ENCODE measurements around the gene GALNT9.

- TF ChIP-seq, protein P1, sequence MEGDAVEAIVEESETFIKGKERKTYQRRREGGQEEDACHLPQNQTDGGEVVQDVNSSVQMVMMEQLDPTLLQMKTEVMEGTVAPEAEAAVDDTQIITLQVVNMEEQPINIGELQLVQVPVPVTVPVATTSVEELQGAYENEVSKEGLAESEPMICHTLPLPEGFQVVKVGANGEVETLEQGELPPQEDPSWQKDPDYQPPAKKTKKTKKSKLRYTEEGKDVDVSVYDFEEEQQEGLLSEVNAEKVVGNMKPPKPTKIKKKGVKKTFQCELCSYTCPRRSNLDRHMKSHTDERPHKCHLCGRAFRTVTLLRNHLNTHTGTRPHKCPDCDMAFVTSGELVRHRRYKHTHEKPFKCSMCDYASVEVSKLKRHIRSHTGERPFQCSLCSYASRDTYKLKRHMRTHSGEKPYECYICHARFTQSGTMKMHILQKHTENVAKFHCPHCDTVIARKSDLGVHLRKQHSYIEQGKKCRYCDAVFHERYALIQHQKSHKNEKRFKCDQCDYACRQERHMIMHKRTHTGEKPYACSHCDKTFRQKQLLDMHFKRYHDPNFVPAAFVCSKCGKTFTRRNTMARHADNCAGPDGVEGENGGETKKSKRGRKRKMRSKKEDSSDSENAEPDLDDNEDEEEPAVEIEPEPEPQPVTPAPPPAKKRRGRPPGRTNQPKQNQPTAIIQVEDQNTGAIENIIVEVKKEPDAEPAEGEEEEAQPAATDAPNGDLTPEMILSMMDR (IDR thresholded peaks at IDR 0.05): no peak
- TF ChIP-seq POLR2AphosphoS5 (IDR thresholded peaks at IDR 0.05) (no peak), POLR2A (IDR thresholded peaks at IDR 0.05) (no peak)
Measured at GRCh38 chr12:132329720-132330548, 545 bp upstream of the GALNT9 start.

Measured in sigmoid colon (tissue), 4 donors.